AG04450 (cell line): Measurements from ENCODE around the gene ENHO. TPM values are rescaled to one million over a fixed set of nuclear protein-coding genes. Genes with fewer than 3 reads are reported as not detected.

ENCODE experiments used
- CTCF ChIA-PET: fragments of 300-600, 350-600 bp; formaldehyde crosslinking; extraction: SDS; loops from one replicate; lab custom pipeline; 2022; ENCODE audit warnings: antibody characterized with exemption, inconsistent platforms; lab: Charles Lee
- POLR2A ChIA-PET: fragments of 350-600 bp; formaldehyde crosslinking; extraction: SDS; loops from one replicate; lab custom pipeline; 2021; ENCODE audit warnings: antibody characterized with exemption, inconsistent platforms; lab: Yijun Ruan, JAX
- DNase-seq: peaks from one replicate; pipeline ENCODE4 v3.0.0-alpha.2; 2011; ENCODE audit warnings: low read depth, low spot score
- H3K27ac ChIP-seq: one replicate; pipeline ENCODE4 v1.5.1; 2012; ENCODE audit warnings: low read depth, low read length, control low read depth
- H3K27me3 ChIP-seq: one replicate; pipeline ENCODE4 v1.6.0; 2012; ENCODE audit warnings: low read length; ENCODE audit not compliant: control insufficient read depth, insufficient read depth
- H3K4me3 ChIP-seq: 2 replicates; pipeline ENCODE4 v1.5.1; 2011; ENCODE audit warnings: mild to moderate bottlenecking, low read depth, low read length, control low read depth
- H3K9me3 ChIP-seq: 2 replicates; pipeline ENCODE4 v1.5.1; 2012; ENCODE audit warnings: low read length; ENCODE audit not compliant: control insufficient read depth, insufficient read depth
- CTCF ChIP-seq: IDR thresholded peaks from 2 replicates; pipeline ENCODE4 v1.5.1; 2011; ENCODE audit warnings: low read depth, low read length, control low read depth, inconsistent platforms
- polyA plus RNA-seq: library from polyadenylated mRNA; depleted of rRNA; stranded (reverse); fragments of >200 nt; gene quantifications from 2 replicates; pipeline ENCODE4 v1.2.3, GENCODE V29; 2011

Gene ENHO
- polyA plus RNA-seq, 1 experiment = not detected

- DNase-seq = no peak
- no peak overlapping the region for H3K4me3 ChIP-seq
- no peak overlapping the region for H3K27ac ChIP-seq
- TF ChIP-seq CTCF = no peak
- ChIA-PET POLR2A (interaction anchor here (1.5 kb wide), 1 partner anchor 99 kb away, joined by 3 read pairs; no protein-coding TSS in a partner anchor), CTCF (interaction anchor here (1.7 to 9.5 kb wide), 6 partner anchors 10 to 101 kb away, joined by 9 to 139 read pairs (median 26); no protein-coding TSS in a partner anchor)
- peaks cover 48% of the 10 kb centered on the region for H3K27me3 ChIP-seq
- no peaks in the 10 kb centered on the region for H3K9me3 ChIP-seq
These were observed 19.9 kb downstream of the ENHO start for GRCh38 chr9:34502891-34503290.

- Histone ChIP-seq H3K9me3 (no peaks in the 10 kb centered on the region), H3K4me3 (no peak overlapping the region), H3K27ac (no peak overlapping the region), H3K27me3 (peaks cover 47% of the 10 kb centered on the region)
- POLR2A ChIA-PET = interaction anchor here (1.5 kb wide), 1 partner anchor 99 kb away, joined by 3 read pairs; no protein-coding TSS in a partner anchor
- CTCF ChIA-PET = interaction anchor here (0.6 to 9.5 kb wide), 11 partner anchors 11 to 169 kb away, joined by 3 to 139 read pairs (median 24); no protein-coding TSS in a partner anchor
- TF ChIP-seq CTCF = no peak
- DNase-seq = no peak
These were observed 20.3 kb downstream of the ENHO start for GRCh38 chr9:34502471-34502870.

- Histone ChIP-seq H3K9me3 (no peaks in the 10 kb centered on the region), H3K27ac (no peak overlapping the region), H3K27me3 (peaks cover 50% of the 10 kb centered on the region), H3K4me3 (no peak overlapping the region)
- ChIA-PET POLR2A (interaction anchor here (1.5 kb wide), 1 partner anchor 98 kb away, joined by 3 read pairs; no protein-coding TSS in a partner anchor), CTCF (interaction anchor here (0.6 to 9.5 kb wide), 18 partner anchors 11 to 169 kb away, joined by 3 to 139 read pairs (median 14); no protein-coding TSS in a partner anchor)
- DNase-seq = no peak
- peak; percentile 35 for TF ChIP-seq CTCF
These were observed 20.8 kb downstream of the ENHO start for GRCh38 chr9:34501889-34502425.

GRCh38 chr9:34501372-34501771 lies 21.4 kb downstream of the ENHO start:
- no peak for DNase-seq
- Histone ChIP-seq H3K27ac (no peak overlapping the region), H3K27me3 (peaks cover 48% of the 10 kb centered on the region), H3K4me3 (no peak overlapping the region), H3K9me3 (no peaks in the 10 kb centered on the region)
- TF ChIP-seq CTCF = no peak
- ChIA-PET CTCF (interaction anchor here (0.6 to 9.5 kb wide), 23 partner anchors 12 to 168 kb away, joined by 3 to 139 read pairs (median 10); no protein-coding TSS in a partner anchor), POLR2A (interaction anchor here (1.5 kb wide), 1 partner anchor 98 kb away, joined by 3 read pairs; no protein-coding TSS in a partner anchor)
